ENCODE data around the gene VWF.

The VWF gene

DNA sequence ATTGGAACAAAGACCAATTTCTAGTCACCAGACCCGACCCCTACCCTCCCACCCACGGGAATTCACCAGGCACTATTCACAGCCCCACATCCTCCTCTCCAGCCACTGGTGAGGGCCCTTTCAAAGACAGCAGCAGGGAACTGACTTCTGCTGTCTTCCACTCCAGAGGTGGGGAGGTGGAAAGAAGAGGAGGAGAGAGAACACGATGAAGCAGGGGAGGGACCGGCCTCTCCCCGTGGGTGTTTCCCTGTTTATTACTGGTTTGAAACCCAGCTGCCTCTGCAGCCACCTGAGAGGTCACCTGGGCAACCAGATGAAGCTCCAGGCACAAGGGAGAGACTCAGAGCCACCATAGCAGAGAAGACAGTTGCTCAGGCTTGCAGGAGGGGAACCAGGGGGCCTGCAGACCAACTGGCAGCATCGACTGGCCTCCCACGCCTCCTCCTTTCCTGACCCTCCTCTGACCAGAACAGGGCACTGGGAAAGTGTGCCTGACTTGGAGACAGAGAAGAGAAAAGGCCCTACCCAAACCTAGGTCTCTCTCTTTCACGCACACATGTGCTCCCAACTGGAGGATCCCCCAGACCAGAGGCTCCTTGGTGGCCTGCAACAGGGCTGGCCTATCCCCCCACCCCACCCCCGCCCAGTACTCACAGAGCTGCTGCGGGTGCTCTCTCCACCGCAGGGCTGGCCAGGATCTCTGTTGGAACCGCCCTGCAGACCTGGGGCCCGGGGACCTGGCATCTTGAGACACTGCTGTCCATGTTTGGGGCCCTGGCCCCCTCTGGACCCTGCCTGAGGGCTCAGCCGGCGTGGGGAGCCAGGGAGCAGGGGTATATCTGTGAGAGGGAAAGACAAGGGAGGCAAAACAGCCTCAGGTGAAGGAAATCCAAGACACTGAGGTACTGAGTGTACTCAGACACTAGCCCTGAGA is 202.2 kb downstream of the VWF start:
- DNase-seq (ENCODE audit: low read depth), result no peak
- TF ChIP-seq, protein P1, sequence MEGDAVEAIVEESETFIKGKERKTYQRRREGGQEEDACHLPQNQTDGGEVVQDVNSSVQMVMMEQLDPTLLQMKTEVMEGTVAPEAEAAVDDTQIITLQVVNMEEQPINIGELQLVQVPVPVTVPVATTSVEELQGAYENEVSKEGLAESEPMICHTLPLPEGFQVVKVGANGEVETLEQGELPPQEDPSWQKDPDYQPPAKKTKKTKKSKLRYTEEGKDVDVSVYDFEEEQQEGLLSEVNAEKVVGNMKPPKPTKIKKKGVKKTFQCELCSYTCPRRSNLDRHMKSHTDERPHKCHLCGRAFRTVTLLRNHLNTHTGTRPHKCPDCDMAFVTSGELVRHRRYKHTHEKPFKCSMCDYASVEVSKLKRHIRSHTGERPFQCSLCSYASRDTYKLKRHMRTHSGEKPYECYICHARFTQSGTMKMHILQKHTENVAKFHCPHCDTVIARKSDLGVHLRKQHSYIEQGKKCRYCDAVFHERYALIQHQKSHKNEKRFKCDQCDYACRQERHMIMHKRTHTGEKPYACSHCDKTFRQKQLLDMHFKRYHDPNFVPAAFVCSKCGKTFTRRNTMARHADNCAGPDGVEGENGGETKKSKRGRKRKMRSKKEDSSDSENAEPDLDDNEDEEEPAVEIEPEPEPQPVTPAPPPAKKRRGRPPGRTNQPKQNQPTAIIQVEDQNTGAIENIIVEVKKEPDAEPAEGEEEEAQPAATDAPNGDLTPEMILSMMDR (IDR thresholded peaks at IDR 0.05; ENCODE audit: insufficient read depth, low read depth, low read length, missing control alignments), result no peak
- no peak overlapping the region for H3K4me3 ChIP-seq (ENCODE audit: low read length)

DNA sequence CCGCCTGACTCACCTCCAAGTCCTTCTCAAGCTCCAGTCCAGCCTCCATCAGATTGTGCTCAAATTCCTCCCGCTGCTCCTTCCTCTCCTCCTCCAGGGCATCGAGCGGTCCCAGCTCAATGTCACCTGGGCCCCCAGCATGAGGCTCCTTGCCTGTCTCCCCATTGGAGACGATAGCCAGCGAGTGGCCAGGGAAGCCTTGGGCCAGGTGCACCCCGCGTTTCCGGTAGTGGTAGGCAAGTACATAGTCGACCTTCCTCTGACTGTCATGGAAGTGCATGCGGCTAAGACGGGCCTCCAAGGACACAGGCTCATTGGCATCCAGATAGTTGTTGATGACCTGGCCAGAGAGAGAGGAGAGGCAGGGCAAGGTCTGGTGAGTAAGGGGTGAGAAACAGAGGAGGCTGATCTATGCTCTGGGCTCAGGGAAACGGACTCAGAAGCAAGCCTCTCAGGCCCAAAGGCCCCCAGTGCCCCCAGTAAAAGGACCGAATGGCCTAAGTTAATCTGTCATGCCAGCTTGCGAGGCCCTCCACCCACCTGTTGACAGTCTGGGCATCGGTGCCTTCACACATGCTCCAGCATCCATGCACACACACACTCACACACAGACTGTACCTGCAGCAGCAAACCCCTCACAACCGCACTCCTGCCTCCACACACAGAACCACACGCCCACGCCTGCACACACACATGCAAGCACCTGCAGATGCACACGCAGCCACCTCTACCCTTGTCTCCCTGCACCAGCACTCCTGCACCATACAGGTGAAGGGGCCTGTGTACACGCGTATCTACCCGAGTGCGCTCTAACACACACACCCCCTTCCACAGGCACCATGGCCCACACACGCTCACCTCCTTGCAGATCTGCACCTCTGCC is 203.2 kb downstream of the VWF start:
- DNase-seq (ENCODE audit: low read depth), result no peak
- TF ChIP-seq, protein P1 (IDR thresholded peaks at IDR 0.05; ENCODE audit: insufficient read depth, low read depth, low read length, missing control alignments), result no peak
- no peak overlapping the region for H3K4me3 ChIP-seq (ENCODE audit: low read length)

DNA sequence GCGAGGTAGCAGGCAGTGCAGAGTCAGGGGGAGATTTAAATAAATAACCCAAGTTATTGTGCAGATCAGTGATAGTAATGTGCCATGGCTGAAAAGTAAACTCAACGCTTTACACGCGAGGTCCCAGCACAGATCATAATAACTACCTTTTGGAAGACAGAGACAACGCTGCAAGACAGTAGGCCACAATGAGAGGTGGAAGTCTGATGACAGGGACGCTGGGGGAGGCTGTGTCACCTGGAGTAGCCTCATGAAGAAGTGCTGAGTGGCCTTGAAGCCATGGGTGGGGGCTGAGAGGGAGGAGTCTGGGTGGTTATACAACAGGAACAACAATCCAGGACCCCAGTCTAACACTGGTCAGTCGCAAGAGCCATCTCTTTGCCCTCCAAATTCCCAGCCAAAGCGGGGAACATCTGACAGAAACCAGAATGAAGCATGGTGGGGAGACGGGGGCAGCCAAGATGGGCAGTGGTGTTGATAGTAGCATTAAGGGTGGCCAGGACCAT is 207.6 kb downstream of the VWF start:
- TF ChIP-seq, protein P1 (IDR thresholded peaks at IDR 0.05; ENCODE audit: insufficient read depth, low read depth, low read length, missing control alignments), result no peak
- H3K4me3 ChIP-seq (ENCODE audit: low read length), result no peak overlapping the region
- DNase-seq (ENCODE audit: low read depth), result no peak

DNA sequence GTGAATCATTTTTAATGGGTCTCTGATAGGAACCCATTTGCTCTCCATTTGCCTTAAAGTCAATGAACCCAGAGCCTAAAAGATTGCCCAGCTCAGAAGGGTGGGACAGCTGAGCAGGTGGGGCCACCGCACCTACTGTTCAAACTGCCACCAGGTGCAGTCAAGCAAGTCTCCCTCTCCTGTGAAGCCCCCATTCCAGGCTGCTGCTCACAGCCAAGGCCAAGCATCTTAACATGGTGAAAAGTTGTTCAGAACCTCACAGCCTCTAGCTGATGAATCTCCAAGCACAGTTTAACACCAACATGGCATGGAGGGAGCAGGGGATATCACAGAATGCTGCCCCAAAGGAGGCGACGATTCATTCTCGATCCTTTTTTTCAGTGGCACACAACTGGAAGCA is 209.0 kb downstream of the VWF start:
- TF ChIP-seq, protein P1 (IDR thresholded peaks at IDR 0.05; ENCODE audit: insufficient read depth, low read depth, low read length, missing control alignments), result no peak
- DNase-seq (ENCODE audit: low read depth), result no peak

DNA sequence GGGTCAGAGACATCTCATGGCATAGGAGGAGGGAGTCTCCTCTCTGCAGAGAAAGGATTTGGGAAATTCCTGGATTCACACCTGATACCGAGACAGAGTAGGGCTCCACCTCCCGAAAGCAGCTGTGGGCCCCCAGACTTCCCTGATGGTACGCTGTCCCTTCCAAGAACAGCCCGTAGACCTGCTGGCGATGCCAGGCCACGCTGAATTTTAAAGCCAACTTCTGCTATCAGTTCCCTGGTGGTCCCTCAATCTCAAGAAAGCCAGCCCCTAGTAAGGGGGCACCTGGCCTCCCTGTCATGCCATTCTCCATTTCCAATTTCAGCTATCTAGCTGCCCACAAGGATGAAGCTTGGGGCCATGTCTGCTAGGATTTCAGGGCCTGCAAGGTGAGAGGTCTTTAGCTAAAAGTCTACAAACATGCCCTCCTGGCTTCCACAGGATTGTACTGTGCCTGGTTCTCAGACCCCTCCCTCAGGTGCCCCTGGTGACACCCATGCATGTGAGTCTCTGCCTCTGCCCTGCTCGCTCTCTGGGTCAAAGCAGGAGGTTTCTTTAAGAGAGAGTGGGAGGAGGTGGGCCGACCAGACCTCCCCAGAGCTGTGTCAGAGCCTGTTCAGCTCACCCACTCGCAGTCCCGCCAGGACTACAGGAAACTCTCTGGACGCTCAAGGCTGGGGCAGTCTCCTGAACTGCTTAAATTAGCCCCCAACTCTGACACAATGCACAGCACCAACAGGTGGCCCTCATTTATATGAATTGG is 209.9 kb downstream of the VWF start:
- DNase-seq (ENCODE audit: low read depth), result no peak
- TF ChIP-seq, protein P1 (IDR thresholded peaks at IDR 0.05; ENCODE audit: insufficient read depth, low read depth, low read length, missing control alignments), result no peak
- H3K4me3 ChIP-seq (ENCODE audit: low read length), result no peak overlapping the region

More for the DNA sequence above, 209.0 kb downstream of the VWF start:
- no peak overlapping the region for H3K4me3 ChIP-seq (ENCODE audit: low read length)

DNA sequence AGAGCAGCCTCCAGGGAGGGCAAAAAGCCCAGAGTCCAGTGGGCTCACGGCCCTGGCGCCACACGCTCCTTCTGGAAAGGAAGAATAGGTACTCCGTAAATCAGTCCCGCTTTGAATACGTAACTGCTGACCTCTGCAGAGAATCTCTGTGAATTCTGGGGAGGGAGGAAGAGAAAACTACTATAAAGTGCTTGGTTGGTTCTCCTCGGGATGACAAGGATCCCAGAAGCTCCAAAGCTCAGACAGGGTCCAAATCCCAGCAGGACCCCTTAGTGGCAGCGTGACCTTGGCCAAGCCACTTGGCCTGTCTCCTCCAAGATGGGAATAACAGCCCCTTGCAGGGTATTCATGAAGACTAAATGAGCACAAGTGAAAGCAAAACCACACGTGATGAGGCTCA is 211.1 kb downstream of the VWF start:
- no peak overlapping the region for H3K4me3 ChIP-seq (ENCODE audit: low read length)
- no peak for DNase-seq (ENCODE audit: low read depth)
- TF ChIP-seq, protein P1 (IDR thresholded peaks at IDR 0.05; ENCODE audit: insufficient read depth, low read depth, low read length, missing control alignments), result no peak
